GM18907 (cell line): ENCODE results near the gene ZBTB9.
"Not testable (repeated sequence)": the region's sequence is repeated elsewhere in the genome, so short reads cannot be mapped to it uniquely, and the experiment has no call there.

ENCODE experiments used
- ATAC-seq: cut with Tn5 transposase; IDR thresholded peaks from one replicate; pipeline ENCODE4 v1.9.1; 2021; ENCODE audit warnings: mild to moderate bottlenecking, moderate library complexity; ENCODE audit not compliant: unreplicated experiment

ZBTB9 gene

DNA sequence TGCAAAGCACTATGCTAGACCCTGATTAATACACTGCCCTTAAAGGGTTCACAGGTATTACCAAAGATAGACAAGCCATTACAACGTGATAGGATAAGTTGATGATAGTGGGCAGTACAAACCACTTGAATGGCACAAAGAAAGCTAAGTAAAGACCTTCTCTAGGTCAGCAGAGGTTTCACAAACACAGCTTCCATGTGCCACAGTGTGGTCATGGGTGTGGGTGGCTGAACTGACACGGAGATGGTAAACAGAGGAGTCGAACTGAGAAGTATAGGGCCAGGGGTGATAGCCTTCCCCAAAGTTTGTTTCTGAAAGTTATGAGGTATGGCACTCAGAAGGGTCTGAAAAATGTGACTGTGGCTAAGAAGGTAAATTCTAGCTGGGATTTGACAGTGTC is 4.3 kb downstream of the ZBTB9 start:
- no peak for ATAC-seq

DNA sequence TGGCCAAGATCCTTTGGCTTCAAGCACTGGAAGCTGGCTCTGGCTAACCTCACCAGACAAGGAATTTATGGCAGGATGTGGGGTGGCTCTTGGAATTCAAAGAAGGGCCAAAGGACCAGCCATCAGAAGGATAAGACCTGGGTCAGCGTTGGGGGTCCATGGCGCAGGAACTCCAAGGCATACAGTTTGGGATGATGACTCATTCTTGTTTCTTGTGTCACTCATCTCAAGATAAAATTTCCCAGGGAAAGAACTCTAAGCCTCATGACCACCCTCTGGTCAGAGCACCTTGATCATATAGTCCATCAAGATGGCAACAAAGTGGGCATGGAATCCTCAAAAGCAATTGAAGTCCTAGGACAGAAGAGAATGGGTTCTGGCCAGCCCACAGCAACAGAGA is 4.8 kb downstream of the ZBTB9 start:
- ATAC-seq = no peak

GRCh38 chr6:33466075-33466735 is 11.8 kb downstream of the ZBTB9 start:
- no peak for ATAC-seq

GRCh38 chr6:33467091-33467490 is 12.7 kb downstream of the ZBTB9 start:
- no peak for ATAC-seq

DNA sequence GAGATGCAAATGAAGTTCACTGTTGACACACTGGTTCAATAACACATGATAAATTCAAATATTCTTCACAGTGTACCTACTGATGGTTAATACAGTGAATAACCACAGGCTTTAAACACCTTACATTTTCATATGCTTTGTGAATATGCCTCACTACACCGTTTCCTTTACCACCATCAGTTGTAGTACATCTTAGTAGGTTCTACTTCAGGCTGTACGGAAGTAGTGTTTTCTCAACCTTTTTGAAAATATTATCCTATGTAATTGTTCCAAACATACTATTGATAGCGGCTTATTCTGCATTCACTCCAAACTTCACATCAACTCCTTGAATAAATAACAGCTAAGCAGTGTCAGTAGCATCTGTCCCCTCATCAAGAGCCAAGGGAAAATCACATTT is 15.3 kb downstream of the ZBTB9 start:
- ATAC-seq = no peak

DNA sequence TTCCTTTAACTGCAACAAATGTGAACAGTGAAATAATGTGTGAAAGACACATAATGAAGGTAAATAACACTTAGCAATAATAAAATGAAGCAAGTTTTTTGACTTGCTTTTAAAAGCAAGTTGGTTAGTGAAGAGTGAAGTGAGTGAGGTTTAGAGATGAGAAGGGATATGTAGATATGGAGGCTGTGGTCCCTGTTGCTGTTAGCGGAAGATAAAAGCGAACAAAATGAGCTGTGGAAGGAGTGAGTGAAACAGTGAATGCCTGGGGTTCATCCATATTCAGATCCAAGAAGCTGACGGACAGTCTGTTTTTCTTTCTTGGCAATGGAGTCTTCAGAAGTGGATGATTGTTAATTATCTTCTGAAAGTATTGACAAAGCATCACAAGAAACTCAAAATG is 23.5 kb downstream of the ZBTB9 start:
- no peak for ATAC-seq

- ATAC-seq = no peak
Measured at GRCh38 chr6:33481192-33481591, 26.8 kb downstream of the ZBTB9 start.

GRCh38 chr6:33482620-33483019 is 28.2 kb downstream of the ZBTB9 start:
- ATAC-seq = not testable (repeated sequence)

- no peak for ATAC-seq
Measured at GRCh38 chr6:33483678-33484077, 29.3 kb downstream of the ZBTB9 start.

- not testable (repeated sequence) for ATAC-seq
Measured at GRCh38 chr6:33484673-33485262, 30.4 kb downstream of the ZBTB9 start.

GRCh38 chr6:33485680-33486079 is 31.3 kb downstream of the ZBTB9 start:
- ATAC-seq = not testable (repeated sequence)

- ATAC-seq = no peak
Measured at GRCh38 chr6:33488339-33488738, 34.0 kb downstream of the ZBTB9 start.

GRCh38 chr6:33490198-33490597 is 35.8 kb downstream of the ZBTB9 start:
- no peak for ATAC-seq

DNA sequence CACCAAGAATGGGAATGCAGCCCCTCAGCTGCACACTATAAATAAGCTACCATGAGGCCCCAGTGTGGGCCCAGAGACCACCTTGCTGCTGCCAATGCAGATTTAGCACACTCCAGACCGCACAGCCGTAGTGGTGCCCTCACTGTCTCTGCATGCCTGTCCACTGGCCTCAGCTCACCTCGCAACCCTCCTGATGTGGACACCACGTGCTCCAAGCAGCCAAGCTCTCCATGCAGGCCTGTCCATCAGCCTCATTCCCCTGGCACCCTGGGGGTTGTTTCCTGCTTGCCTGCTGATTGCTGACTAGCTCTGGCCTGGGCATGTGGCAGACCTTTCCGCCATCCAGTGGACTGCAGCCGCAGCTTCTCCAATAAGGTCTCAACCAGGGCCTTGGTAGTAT is 36.2 kb downstream of the ZBTB9 start:
- ATAC-seq = no peak

DNA sequence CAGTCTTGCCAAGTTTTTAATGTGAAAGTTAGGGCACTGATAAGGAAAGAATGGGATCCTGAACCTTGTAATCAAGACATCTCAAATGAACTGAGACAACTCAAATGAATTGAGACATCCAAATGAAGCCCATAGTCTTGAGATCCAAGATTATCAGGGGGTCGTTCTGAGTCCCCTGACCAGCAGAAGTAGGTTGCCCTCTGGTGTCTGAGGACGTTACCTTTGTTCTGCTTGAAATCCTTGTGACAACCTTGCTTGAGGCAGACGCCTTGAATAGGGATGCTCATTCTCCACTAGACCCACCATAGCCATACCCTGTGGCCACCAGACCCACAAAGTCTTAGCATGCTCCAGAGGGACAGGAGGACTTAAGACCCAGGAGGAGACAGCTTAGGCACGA is 37.7 kb downstream of the ZBTB9 start:
- ATAC-seq = no peak

- no peak for ATAC-seq
Measured at GRCh38 chr6:33497157-33497556, 42.8 kb downstream of the ZBTB9 start.

DNA sequence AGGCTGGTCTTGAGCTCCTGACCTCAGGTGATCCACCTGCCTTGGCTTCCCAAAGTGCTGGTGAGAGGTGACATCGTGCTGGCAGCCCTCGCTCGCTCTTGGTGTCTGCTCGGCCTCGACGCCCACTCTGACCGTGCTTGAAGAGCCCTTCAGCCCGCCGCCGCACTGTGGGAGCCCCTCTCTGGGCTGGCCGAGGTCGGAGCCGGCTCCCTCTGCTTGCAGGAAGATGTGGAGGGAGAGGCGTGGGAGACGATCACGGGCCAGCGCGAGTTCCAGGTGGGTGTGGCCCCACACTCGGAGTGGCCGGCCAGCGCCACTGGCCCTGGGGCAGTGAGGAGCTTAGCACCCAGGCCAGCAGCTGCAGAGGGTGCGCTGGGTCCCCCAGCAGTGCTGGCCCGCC is 48.1 kb downstream of the ZBTB9 start:
- ATAC-seq = no peak

- ATAC-seq = no peak
Measured at GRCh38 chr6:33504486-33504885, 50.1 kb downstream of the ZBTB9 start.

DNA sequence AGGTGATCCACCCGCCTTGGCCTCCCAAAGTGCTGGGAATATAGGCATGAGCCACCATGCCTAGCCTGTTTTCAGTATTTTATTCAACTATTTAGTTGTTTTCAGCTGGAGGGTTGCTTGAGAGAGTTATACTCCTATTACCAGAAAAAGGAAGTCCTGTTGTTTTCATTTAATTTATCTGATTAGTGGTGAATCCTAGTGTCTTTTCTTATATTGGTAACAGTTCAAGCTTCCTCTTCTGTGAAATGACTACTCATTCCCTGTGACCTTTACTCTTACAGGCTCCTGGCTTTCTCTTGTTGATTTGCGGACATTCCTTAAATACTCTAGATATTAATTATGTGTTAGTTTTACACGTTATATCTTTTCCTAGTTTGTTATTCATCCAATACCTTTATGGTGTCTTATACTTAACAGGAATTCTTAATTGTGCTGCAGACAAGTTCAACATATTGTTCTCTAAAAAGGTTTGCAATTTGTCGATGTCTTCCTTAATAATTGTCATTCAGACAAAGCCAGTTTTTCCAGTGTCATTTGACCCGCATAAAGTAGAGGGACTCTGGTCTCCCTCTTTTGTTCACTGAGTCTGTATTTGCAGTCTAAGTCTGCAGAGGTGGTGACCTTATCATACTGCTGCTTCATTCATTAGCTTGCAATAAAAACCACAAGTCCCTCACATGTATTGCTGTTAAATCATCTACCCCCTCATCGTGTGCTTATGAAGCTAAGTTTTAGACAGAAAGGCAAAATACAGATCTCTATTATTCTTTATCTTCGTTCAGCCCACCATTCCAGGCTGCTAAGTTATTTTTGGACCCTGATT is 51.4 kb downstream of the ZBTB9 start:
- no peak for ATAC-seq
